Thyroid gland (tissue), 4 donors: ENCODE measurements around the gene ADCY4. TPM values are rescaled to one million over a fixed set of nuclear protein-coding genes. Genes with fewer than 3 reads are reported as not detected.

Source experiments
- DNase-seq, 2 donors: peaks; one replicate each; pipeline ENCODE4 v3.0.0-alpha.2; 2019
- H3K27ac ChIP-seq, 3 donors: fragments of 200-600 bp; sonication (generic); 1 replicate in 2 of 3; 2 replicates in 1 of 3; pipeline ENCODE4 v1.5.1; 2016 to 2019; ENCODE audit warnings: mild to moderate bottlenecking in 1 of 3, moderate library complexity in 1 of 3
- H3K27me3 ChIP-seq: fragments of 200-600 bp; sonication (generic); one replicate; pipeline ENCODE4 v1.5.1; 2019
- H3K36me3 ChIP-seq, 2 donors: fragments of 200-600 bp; sonication (generic); one replicate each; pipeline ENCODE4 v1.5.1; 2016 to 2019
- H3K4me1 ChIP-seq, 2 donors: fragments of 200-600 bp; sonication (generic); one replicate each; pipeline ENCODE4 v1.5.1; 2017 to 2019
- H3K4me3 ChIP-seq, 3 donors: fragments of 200-600 bp; sonication (generic); replicated peaks in 1 of 3; 1 replicate in 2 of 3; 2 replicates in 1 of 3; pipeline ENCODE4 v1.5.1; 2016; ENCODE audit warnings: mild to moderate bottlenecking in 1 of 3
- H3K9me3 ChIP-seq: fragments of 200-600 bp; sonication (generic); one replicate; pipeline ENCODE4 v1.5.1; 2017
- POLR2A ChIP-seq, 2 donors: fragments of 450-650 bp; IDR thresholded peaks; one replicate each; pipeline ENCODE4 v1.6.1; 2017; ENCODE audit warnings: antibody characterized with exemption in 2 of 2, mild to moderate bottlenecking in 2 of 2, moderate library complexity in 1 of 2
- WGBS, 2 donors: methylation state at CpG; one replicate each; pipeline ENCODE4 v1.1.5; 2017; 5-methylcytosine and 5-hydroxymethylcytosine counted together
- intact Hi-C: fragments of 100-400 bp; cut with DNase I; formaldehyde crosslinking; loops from one replicate; pipeline ENCODE4 v1.15.1; 2023
- total RNA-seq, 4 donors: library from RNA; depleted of rRNA; stranded (reverse); fragments of >200 nt; gene quantifications; one replicate each; pipeline ENCODE4 v1.2.3, GENCODE V29; 2016
- TF ChIP-seq, protein P1 (sequence below), 6 experiments: fragments of 200-600 bp in 3 of 6; fragments of 450-650 bp in 3 of 6; sonication (generic) in 3 of 6; IDR thresholded peaks; one replicate each; pipeline ENCODE4 v1.5.1; 2016 to 2019; ENCODE audit warnings: antibody characterized with exemption in 6 of 6, mild to moderate bottlenecking in 2 of 6, inconsistent platforms in 1 of 6, moderate library complexity in 1 of 6

The ADCY4 gene
- total RNA-seq, 4 donors from 2014 or later = 35.2 to 65.4 (median 48.8) TPM

DNA sequence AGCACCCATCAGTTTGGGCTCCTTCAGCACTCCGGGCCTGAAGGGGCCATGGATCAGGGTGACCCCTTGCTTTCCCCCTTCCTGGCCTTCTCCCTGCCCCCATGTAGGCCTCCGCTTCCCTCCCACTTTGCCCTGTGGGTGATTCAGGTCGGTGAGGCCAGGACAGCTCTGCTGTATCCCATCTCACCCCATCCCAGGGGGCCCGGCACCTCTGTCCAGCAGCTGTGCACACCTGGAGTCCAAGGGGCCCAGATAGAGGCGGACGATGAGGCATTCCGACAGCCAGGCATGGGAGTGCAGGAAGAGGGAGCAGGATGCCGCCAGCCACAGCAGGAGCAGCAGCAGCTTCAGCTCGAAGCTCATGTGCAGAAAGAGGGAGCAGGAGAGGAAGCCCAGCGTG is 12.2 kb downstream of the ADCY4 start:
- WGBS, 2 donors = 79 to 98% methylated on average over 5 to 10 of the region's 10 CpGs
- no peak overlapping the region for H3K27ac ChIP-seq
- intact Hi-C loops = no loop called here

DNA sequence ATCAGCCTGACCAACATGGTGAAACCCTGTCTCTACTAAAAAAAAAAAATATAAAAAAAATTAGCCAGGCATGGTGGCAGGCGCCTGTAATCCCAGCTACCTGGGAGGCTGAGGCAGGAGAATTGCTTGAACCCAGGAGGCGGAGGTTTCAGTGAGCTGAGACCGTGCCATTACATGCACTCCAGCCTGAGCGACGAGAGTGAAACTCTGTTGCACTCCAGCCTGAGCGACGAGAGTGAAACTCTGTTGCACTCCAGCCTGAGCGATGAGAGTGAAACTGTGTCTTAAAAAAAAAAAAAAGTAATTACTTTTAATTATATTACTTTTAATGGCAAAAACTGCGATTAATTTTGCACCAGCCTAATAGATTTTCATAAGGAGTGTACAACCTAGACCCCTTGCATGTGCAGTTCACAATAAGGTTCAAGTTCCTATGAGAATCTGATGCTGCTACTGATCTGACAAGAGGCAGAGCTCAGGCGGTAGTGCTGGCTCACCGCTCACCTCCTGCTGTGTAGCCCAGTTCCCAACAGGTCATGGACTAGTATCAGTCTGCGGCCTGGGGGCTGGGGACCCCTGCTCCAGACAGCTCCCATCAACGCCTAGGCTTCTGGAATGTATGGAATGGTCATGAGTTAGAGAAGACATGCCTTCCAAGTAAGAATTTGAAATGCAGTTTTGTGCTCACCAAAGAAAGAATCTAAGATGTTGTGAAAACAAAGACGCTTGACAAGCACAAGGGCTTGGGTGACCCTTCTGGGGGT is 13.5 kb downstream of the ADCY4 start:
- intact Hi-C loops = no loop called here
- 84% methylated on average over 14 of the region's 14 CpGs for WGBS, 2 donors
- H3K36me3 ChIP-seq = no peaks in the 10 kb centered on the region

More for the DNA sequence above, 12.2 kb downstream of the ADCY4 start:
- TF ChIP-seq, protein P1, sequence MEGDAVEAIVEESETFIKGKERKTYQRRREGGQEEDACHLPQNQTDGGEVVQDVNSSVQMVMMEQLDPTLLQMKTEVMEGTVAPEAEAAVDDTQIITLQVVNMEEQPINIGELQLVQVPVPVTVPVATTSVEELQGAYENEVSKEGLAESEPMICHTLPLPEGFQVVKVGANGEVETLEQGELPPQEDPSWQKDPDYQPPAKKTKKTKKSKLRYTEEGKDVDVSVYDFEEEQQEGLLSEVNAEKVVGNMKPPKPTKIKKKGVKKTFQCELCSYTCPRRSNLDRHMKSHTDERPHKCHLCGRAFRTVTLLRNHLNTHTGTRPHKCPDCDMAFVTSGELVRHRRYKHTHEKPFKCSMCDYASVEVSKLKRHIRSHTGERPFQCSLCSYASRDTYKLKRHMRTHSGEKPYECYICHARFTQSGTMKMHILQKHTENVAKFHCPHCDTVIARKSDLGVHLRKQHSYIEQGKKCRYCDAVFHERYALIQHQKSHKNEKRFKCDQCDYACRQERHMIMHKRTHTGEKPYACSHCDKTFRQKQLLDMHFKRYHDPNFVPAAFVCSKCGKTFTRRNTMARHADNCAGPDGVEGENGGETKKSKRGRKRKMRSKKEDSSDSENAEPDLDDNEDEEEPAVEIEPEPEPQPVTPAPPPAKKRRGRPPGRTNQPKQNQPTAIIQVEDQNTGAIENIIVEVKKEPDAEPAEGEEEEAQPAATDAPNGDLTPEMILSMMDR (IDR thresholded peaks at IDR 0.05) = no peak
- no peak for TF ChIP-seq POLR2A (IDR thresholded peaks at IDR 0.05)
- Histone ChIP-seq H3K4me1 (no peaks in the 10 kb centered on the region), H3K4me3 (no peak overlapping the region), H3K27me3 (no peaks in the 10 kb centered on the region), H3K36me3 (no peaks in the 10 kb centered on the region), H3K9me3 (no peaks in the 10 kb centered on the region)
- DNase-seq = no peak

DNA sequence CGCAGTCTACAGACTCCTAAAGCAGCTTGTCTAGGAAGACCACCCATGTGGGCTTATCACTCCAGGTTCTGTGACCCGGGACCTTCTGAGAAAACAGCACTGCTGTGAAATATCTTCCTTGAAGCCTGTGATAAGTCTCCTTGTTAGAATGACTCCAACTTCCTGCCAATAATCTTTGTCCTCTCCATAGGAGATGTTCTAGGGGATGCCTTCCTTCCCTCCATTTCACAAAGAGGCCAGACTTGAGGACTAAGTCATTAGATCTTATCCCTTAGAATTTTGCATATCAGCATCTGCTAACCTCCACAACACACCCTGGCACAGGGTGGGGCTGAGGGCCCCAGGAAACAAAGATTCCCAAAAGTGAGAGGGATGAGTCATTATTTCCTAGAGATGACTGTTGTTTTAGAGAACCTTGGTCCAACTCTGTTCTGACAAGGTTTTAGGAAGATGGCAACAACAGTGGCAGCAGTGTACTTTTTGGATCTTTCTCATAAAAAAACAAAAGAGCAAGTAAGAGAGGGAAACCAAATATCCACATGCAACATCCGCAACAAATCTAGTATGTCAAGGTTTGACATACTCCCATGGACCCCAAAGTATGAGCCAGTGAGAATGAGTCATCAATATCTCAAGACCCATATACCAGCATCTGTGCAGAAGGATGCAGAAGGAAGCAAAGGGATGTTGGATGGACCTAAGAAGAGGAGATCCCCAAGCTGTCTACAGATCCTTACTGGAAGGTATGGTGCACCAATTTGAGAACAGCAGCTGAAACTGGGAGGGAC is 17.5 kb downstream of the ADCY4 start:
- H3K4me3 ChIP-seq = no peak overlapping the region
- TF ChIP-seq, protein P1 (IDR thresholded peaks at IDR 0.05) = no peak
- TF ChIP-seq POLR2A (IDR thresholded peaks at IDR 0.05) = no peak
- H3K27me3 ChIP-seq = no peaks in the 10 kb centered on the region
- WGBS, 2 donors = 96 to 99% methylated on average over 3 of the region's 3 CpGs
- no peak for DNase-seq
- no peaks in the 10 kb centered on the region for H3K36me3 ChIP-seq
- intact Hi-C loops = no loop called here
- no peak overlapping the region for H3K27ac ChIP-seq
- H3K9me3 ChIP-seq = no peaks in the 10 kb centered on the region
- H3K4me1 ChIP-seq = peaks cover under 1 to 39% of the 10 kb centered on the region in 2 donors

More for the DNA sequence above, 13.5 kb downstream of the ADCY4 start:
- H3K27ac ChIP-seq = no peak overlapping the region
- no peak overlapping the region for H3K4me3 ChIP-seq
- H3K27me3 ChIP-seq = no peaks in the 10 kb centered on the region
- H3K4me1 ChIP-seq = peaks cover 0 to 9% of the 10 kb centered on the region in 2 donors
- DNase-seq = no peak
- H3K9me3 ChIP-seq = no peaks in the 10 kb centered on the region
- TF ChIP-seq, protein P1 (IDR thresholded peaks at IDR 0.05) = no peak
- TF ChIP-seq POLR2A (IDR thresholded peaks at IDR 0.05) = no peak

DNA sequence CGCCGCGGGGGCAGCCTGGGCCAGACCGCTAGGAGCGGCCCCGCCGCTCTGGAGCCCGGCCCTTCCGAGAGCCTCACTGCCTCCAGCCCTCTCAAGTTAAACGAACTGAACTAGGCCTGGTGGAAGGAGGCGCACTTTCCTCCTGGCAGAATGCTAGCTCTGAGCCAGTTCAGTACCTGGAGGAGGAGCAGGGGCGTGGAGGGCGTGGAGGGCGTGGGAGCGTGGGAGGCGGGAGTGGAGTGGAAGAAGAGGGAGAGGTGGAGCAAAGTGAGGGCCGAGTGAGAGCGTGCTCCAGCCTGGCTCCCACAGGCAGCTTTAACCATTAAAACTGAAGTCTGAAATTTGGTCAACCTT is 18.3 kb downstream of the ADCY4 start:
- 41 to 55% methylated on average over 14 to 18 of the region's 18 CpGs for WGBS, 2 donors
- H3K4me3 ChIP-seq = no peak overlapping the region
- H3K4me1 ChIP-seq = peaks cover 6 to 46% of the 10 kb centered on the region in 2 donors
- no peak for DNase-seq
- H3K27ac ChIP-seq = peak overlapping the region in 1 of 3 donors; percentile 49
- no peaks in the 10 kb centered on the region for H3K27me3 ChIP-seq
- TF ChIP-seq POLR2A (IDR thresholded peaks at IDR 0.05) = no peak
- TF ChIP-seq, protein P1 (IDR thresholded peaks at IDR 0.05) = no peak
- H3K9me3 ChIP-seq = no peaks in the 10 kb centered on the region
- H3K36me3 ChIP-seq = no peaks in the 10 kb centered on the region
- intact Hi-C loops = no loop called here
